GM18909 (cell line): ENCODE results near the gene APLNR.
"Not testable (repeated sequence)": the region's sequence is repeated elsewhere in the genome, so short reads cannot be mapped to it uniquely, and the experiment has no call there.

Source experiments
- ATAC-seq: cut with Tn5 transposase; IDR thresholded peaks from one replicate; pipeline ENCODE4 v1.9.1; 2021; ENCODE audit warnings: mild to moderate bottlenecking; ENCODE audit not compliant: unreplicated experiment, poor library complexity

The APLNR gene

DNA sequence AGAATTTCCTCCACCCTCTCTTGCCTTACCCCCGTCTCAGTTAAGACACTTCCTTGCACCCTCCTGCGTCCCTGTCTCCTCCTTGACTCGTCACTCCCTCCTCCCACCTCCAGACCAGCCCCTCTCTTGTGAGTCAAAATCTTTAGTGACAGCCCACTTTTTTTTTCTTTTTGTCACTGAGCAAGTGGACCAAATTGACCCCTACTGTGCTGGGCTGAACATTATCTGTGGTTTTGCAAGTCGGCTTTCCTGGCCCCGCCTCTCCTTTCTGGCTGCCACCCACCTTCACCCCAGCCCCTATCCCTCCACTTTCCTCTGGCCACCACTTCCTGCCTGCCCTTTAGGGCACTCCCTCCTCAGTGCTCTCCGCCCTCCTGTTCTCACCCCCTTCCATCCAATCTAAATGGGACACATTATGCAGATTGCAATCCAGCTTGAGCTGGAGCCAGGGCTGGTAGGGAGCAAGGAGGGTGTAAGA, at the start of gene APLNR:
Gene APLNR, minus strand, starts transcription at position 47 of the 478 bp plus-strand sequence. CDS start 246 bp downstream, outside the sequence.
- ATAC-seq: no peak

DNA sequence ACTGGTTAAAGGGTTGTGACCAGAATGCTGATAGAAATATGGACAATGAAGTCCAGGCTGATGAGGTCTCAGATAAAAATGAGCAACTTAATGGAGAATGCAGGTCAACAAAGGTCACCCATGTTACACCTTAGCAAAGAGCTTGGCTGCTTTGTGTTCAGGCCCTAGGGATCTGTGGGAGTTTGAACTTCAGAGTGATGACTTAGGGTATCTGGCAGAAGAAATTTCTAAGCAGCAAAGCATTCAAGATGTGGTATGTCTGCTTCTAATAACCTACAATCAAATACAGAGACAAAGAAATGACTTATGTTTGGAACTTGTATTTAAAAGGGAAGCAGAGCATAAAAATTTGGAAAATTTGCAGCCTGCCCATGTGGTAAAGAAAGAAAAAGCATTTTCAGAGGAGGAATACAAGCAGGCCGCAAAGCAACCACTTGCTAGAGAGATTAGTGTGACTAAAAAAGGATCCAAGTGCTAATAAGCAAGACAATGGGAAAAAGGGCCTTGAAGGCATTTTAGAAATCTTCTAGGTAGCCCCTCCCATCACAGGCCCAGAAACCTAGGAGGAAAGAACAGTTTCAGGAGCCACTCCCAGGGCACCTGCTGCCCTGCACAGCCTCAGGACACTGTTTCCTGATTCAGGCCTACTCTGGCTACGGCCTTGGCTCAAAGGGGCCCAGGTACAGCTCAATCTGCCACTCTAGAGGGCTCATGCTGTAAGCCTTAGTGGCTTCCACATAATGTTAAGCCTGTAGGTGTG, 46.4 kb upstream of the APLNR start:
- ATAC-seq: no peak

DNA sequence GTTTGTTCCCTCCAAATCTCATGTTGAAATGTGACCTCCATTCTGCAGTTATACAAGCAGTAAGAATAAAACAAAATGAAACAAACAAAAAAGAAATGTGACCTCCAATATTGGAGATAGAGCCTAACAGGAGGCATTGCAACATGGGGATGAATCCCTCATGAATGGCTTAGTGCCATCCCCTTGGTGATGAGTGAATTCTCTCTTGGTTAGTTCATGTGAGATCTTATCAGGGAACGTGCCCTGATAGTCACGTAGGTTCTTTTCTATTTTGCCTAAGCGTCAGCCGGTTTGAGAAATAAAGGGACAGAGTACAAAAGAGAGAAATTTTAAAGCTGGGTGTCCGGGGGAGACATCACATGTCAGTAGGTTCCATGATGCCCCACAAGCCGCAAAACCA, 44.5 kb upstream of the APLNR start:
- ATAC-seq: not testable (repeated sequence)

DNA sequence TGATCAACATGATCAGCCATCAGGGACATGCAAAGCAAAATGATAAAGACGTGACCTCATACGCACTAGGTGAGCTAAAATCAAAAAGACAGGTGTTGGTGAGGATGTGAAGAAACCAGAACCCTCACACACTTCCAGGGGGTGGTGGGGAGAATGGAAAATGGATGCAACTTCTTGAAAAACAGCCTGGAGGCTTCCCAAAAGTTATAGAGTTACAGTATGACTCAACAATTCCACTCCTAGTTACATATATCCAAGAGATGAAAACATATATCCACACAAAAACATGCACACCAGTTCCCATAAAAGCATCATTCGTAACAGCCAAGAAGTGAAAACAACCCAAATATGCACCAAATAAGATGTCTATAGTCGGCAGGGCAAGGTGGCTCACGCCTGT, 42.1 kb upstream of the APLNR start:
- ATAC-seq: no peak

DNA sequence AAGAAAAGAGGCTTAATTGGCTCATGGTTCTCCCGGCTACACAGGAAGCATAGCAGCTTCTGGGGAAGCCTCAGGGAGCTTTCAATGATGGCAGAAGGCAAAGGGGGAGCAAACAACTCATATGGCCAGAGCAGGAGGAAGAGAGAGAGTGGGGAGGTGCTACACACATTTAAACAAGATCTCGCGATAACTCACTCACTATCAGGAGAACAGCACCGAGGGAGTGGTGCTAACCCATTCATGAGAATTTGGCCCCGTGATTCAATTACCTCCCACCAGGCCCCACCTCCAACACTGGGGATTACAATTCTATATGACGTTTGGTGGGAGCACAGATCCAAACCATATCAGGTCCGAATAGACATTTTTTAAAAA, 41.7 kb upstream of the APLNR start:
- no peak for ATAC-seq

DNA sequence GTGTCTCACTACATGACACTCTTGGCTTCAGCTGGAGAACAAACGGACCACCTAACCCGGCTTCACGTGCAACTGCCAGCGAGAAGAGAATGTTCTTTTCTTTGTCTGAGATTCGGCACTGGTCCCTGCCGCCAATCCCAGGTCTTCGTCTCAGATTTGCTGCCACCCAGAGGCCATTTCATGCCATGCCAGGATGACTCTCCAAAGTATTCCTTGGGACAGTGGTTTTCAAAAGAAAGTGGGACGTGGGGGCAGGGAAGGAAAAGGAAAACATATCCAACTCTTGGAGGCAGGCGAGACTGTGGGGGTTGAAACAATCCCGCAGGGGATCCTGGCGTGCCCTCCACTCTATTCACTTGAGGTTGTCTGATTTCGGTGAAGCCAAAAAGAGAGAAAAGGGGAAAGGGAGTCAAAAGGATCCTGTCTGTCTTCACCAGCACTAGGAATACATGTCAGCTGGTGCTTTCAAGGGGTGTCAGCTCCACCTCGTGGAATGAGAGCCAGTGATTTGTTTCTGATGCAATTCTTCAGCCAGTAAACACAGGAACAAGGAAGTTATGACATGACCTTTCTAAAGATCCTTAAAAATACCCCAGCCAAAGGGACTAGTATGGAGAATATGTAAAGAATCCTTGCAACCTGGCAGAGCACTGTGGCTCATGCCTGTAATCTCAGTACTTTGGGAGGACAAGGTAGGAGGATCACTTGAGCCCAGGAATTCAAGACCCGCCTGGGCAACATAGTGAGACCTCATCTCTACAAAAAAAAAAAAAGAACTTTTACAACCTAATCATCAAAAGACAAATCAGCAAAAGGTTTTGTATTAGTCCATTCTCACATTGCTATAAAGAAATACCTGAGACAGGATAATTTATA, 41.0 kb upstream of the APLNR start:
- ATAC-seq: peak; percentile 86

DNA sequence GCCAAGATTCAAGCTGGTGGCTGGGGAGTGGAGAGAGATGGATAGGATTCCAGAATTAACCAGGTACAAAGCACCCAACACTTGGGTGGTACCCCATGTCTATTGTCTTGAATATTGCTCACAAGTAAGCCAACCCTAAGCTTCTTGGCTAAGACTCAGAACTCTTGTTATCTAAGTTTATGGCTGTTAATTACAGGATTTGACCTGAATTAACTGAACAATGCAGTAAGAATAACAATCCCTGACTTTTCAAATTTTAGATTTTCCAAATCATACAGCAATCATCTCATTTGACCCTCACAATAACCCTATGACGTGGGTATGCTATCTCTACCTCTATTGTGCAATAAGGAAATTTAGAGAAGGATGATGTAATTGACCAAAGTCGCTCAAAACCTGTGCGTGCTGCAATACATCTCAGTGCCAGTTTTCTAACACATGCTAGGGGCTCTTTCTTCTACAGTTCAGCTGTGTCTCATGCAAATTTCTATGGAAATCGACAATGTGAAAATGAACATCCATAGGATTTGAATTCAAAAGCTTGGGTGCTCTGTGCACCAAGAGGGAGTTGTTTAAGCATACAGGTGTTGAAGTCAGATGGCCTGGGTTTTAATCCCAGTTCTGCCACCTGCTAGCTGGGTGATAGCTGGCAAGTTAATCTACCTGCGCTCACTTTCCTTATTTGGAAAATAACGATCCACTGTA, 40.1 kb upstream of the APLNR start:
- ATAC-seq: no peak

DNA sequence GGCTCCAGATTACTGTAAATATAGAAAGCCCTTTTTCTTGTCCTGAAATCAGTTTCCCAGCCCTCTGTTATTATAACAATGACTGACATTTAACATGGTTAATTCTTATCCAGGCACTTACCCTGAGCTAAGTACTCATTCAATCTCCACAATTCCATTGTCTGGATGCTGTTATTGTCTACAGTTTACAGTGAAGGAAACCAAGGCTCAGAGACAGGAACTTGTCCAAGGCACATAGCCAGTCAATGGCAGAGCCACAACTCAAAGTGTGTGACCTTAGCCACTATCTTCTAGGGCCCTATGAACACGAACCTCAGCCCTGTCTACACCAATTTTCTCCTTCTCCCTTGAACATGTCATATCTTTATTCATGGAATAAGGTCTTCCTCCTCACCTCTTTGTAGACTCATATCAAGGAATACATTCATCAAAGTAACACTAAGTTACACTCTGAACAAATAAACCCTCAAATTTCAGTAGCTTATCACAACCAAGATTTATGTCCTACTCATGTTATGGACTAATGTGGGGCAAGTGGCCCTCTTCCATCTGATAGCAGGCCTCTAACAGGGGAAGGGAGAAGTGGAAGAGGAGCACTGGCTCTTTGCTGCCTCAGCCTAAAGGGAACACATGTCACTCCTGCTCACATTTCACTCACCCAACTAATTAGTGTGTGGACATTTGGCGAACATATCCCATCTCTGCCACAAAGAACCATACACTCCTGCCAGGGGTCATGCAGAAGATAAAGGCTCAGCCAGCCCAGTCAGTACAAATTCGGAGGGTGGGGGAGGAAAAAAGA, 39.3 kb upstream of the APLNR start:
- no peak for ATAC-seq

DNA sequence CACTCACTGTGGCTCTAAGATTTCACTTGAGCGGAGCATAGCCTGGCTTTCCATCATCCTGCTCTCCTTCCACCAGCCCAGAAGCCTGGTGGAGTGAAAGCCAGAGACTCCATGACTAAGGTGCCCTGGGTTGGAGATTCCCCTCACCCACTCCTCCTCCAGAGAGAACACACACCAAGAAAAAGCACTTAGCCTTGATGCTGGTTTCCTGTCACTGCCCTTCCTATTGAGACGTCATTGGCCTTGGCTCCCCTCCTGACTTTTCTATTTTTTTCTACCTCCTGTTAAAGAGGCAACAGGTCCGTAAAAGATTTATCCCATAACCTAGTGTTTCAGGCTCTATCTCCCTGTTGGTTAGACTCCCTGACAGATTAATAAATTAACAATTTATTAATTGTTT, 38.5 kb upstream of the APLNR start:
- ATAC-seq: no peak

DNA sequence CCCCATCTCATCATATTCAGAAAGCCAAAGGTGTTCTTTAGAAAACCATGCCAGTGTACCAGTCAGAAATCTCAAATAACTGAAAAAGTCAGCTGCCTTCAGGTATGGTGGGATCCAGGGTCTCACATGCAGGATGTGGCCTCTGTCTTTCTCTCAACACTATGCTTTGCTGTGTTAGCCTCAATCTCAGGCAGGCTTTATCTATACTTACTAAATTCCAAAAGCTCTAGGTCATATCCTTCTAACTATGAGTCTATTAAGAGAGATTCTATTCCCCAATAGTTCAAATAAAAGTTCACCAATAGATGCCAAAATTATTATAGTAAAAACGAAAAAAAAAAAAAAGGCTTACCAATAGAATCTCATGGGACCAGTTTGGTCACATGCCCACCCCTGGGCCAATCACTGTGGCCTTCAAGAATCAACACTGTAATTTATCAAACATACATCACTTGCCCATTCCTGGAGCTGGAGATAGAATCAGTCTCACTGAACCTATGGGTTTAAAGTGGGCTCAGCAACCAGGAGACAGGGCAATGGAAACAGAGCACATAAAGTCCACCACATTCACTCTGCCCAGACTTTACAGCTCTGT, 38.0 kb upstream of the APLNR start:
- ATAC-seq: no peak

DNA sequence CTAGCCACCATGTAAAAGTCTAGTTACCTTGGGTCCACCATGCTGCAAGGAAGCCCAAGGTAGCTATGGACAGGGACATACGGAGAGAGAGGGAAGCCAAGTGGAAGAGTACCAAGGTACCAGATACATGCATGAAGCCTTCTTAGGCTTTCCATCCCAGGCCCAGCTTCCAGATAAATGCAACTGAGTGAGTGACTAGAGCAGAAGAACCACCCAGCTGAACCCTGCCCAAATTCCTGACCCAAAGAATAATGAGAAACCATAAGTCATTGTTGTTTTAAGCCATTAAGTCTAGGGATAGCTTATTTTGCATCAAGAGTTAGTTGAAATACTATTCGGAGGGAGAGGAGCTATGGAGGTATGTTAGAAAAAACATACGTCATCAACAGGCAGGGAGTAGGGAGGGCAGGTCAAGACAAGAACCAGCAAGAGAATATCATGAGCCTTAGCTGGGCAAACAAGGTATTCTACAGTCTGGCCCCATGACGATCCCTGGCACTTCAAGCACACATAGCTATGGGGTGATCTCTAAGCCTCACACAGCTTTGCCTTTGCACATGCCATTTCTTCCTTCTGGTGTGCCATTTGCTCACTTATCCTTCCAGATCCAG, 36.5 kb upstream of the APLNR start:
- no peak for ATAC-seq

DNA sequence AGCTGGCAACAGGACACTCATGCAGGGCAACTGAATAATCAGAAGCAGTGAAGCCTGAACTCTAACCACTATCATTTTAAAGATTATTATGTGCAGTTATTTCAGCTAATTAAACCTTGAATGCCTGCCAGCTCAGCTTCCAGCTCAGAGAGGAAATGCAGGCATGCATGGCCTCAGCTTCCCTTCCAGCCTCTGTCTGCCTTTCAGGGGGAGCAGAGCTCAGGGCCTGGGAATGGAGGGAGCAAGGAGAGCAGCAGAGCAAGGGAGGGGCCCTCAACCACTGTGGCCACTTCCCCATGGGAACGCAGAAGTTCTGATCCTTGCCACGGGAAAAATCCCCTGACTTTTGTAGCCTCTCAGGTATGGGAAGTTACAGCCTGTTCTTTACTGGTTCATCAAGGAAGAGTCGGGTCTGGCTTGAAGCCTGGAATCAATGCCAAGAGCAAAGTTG, 32.5 kb upstream of the APLNR start:
- ATAC-seq: no peak

DNA sequence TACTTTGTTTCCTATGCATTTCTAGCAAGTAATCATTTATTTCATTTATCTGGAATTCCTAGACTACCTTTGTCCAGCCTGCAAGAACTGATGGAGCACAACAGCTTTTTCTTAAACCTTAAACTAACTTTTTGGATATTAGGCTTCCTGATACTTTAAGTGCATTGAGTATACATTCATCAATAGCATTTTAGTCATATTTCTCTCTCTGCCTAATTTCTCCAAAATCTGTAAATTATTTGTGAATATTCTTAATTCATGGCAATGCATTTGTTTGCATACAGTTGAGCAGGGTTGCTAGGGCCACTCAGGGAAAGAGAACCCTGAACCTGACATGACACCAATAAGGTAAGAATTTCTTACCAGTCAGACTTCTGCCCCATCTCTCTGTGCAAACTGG, 29.1 kb upstream of the APLNR start:
- ATAC-seq: no peak

DNA sequence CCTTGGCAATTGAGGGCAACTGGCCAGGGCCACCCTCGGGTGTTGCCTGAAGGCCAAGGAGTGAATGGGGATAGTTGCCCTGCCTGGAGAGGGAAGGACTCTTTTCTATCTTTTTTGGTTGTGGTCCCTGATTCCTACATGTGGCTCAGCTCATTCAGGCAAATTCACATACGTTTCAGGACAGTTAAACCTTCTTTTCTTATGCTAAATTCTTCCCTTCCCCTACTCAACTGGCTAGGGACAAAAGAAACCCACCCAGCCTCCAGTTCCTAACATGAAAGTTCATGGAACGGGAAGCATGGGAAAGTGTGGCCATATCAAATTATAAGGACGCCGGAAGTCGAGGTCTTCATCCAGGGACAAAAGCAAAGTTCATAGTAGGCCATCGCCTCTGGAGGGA, 26.3 kb upstream of the APLNR start:
- no peak for ATAC-seq

DNA sequence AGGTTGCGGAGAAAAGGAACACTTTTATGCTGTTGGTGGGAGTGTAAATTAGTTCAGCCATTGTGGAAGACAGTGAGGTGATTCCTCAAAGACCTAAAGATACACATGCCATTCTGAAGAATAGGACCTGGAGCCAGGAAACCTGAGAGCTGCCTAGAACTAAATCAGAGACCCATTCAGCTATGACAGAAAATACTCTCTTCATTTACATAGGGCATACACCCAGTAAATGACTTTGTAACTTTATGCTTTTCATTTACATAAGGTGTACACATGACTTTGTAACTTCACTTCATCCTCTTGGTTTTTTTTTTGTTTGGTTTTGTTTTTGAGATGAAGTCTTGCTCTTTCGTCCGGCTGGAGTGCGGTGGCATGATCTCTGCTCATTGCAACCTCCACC, 25.1 kb upstream of the APLNR start:
- no peak for ATAC-seq

DNA sequence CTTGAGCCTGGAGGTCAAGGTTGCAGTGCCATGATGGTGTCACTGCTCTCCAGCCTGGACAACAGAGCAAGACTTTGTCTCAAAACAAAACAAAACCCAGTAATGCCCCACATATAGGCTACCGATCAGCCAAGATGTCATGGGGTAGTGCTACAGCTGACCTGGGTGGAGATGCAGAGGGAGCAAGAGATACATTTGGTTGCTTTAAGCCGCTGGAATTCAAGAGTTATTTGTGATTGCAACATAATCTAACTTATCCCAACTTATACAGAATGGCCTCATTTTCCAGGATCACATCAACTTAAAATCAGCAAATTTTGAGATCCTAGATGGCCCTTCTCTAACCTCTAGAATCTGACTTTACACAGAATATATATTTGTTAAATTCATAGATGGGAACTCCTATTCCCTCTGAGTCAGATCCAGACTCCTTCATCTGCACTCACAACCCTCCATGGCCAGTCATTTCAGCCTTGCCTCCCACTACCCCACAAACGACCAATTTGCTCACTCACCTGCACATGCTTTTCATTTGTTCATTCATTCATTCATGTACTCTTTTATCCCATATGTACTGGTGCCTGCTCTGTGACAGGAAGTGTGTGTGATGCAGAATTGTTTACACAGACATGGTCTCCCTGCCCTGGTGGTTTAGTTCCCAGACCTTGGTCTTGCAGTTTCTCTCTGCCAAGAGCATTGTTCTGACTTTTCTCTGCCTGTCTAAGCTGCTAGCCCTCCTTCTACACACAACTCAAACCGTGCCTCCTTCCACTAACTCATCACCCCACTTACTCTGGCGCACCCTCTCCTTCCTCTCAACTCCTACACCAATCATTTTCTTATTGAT, 24.1 kb upstream of the APLNR start:
- ATAC-seq: no peak

DNA sequence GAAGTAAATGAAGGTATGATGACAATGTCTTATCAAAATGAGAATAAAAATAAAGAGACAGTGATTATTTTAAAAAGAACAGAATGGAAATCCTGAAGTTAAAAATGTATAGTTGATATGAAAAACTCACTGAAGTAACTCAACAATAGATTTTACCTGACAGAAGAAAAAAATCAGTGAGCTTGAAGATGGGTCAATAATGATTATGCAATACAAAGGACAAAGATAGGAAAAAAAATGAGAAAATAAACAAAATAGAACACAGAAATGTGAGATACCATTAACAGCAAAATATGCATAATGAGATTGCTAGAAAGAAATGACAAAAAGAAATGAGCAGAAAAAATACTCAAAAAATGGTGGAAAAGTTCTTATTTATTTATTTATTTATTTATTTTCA, 19.1 kb upstream of the APLNR start:
- ATAC-seq: no peak

DNA sequence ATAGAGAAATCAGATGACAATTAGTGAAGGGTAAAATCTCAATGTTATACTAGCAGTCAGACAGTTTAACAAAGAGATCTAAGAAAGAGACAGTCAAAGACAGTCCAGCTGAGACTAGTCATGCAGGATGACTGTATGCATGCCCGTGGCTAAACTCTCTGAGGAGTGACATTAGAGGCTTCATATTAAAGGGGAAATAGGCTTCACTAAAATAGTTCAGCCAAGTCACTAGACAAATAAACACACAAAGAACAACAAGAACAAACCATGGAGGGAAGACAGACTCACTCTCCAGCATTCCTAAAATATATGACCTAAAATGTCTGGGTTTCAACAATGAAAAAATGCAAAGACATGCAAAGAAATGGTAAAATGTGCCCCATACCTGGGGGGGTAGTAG, 18.6 kb upstream of the APLNR start:
- ATAC-seq: no peak
